Hematopoietic multipotent progenitor cell treated with erythropoietin and hydrocortisone succinate and interleukin-3 and kit ligand, for 6 days (in vitro differentiated cells): ENCODE results near the gene TSPAN18.
A peak's percentile ranks its signal among the peaks of the same experiment; 100 is the strongest.

Experiments used
- DNase-seq: peaks from one replicate; pipeline ENCODE4 v3.0.0-alpha.2; 2015

TSPAN18 gene

DNA sequence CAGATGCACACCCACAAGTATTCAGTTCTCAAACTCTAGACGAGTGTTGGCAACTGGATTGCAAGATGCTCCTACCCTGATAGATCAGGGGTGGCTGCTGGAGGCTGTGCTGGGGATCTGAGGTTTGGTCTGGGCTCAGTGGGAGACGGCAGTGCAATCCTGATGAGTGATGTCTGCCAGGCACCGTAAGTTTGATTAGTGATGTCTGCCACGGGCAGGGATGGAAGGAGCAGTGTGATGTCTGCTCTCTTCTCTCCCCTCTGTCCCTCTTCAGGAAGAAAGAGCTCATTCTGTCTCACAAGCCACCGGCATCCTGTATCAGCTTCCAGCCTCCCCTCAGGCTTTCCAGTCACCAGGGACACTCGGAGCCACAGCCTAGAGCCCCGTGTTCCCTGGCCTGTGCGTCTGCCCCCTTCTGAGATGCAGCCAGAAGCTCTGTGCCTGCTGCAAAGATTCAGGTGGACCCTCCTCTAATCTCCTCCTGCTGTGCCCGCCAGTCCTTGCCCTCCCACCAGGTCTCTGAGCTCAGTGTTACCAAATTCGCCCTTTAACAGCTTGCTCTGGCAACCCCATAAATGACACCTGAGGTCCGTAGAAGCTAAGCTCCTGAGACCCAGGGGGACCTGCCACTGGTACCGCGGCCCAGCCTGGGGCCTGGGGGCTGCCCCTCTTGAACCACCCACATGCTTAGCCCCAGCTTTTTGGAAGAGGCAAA is 204.0 kb downstream of the TSPAN18 start:
- no peak for DNase-seq

- no peak for DNase-seq
These were observed 204.7 kb downstream of the TSPAN18 start for GRCh38 chr11:44931466-44931865.

DNA sequence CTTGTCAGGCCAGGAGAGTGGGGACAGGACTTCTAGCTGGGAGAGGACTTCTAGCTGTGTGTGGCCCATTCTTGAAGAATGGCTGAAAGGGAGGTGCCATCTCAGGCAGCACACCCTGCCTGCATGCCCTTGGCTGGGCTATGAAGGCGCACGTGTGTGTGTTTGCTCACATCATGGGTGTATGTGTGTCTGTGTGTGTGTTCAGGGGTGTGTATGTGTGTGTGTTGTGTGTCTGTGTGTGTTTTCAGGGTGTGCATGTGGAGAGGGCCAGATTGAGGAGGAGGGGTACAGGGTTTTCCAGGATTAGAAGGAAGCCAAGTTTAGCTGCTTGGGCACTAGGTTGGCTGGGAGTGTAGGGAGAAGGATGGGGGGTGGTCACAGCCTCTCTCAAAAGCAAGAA is 207.3 kb downstream of the TSPAN18 start:
- DNase-seq = no peak

DNA sequence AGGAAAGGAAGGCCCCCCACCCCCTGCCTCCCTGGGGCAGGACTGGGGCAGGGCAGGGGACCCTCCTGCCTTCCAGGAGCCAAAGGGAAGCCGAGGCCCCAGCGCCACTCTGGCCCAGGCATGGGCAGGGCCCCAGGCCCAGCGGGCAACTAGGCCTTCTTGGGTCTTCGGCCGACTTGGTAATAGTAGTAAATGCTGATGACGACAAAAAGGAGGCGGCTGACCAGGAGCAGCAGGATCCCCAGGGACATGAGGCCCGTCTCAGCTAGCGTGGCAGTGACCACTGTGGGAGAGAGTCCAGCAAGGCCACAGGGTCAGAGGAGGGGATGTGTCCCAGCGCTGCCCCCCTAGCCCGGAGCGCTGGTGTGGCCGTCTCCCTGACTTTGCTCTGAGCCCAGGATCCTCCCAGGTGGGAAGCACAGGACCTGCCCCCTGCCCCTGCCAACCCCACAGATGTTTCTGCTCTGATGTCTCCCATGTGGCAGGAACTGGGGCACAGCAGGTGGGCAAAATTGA is 208.0 kb downstream of the TSPAN18 start:
- no peak for DNase-seq

GRCh38 chr11:44936525-44936924 is 209.8 kb downstream of the TSPAN18 start:
- peak; percentile 87 for DNase-seq

DNA sequence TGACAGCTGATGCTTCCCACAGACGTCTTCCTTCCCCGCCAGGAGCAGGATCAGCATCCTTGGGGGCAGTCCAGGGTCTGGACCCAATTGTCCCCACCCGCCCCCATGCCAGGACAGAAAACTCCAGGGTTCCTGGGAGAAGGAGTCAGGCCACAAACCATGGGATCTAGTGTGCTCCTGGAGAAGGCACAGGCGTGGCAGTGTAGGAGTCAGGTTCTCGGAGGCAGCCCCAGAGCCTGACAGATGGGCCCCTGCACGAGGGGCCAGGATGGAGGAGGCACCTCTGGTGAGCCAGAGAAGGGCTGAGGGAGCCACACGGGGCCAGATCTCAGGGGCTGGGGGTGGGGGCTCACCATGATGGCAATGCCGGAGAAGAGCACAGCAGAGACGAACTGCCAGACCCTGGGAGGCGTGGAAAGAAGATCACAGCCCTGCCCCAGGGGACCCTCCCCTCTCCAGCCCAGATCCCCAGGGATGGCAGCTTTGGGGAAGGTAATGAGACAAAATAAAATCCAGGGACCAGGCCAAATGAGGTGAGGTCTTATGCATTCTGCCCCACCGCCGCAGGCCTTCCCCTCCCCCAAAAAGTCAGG is 210.3 kb downstream of the TSPAN18 start:
- DNase-seq = no peak

GRCh38 chr11:44938066-44938691 is 211.4 kb downstream of the TSPAN18 start:
- no peak for DNase-seq

- DNase-seq = peak; percentile 75
These were observed 213.1 kb downstream of the TSPAN18 start for GRCh38 chr11:44939673-44940395.

DNA sequence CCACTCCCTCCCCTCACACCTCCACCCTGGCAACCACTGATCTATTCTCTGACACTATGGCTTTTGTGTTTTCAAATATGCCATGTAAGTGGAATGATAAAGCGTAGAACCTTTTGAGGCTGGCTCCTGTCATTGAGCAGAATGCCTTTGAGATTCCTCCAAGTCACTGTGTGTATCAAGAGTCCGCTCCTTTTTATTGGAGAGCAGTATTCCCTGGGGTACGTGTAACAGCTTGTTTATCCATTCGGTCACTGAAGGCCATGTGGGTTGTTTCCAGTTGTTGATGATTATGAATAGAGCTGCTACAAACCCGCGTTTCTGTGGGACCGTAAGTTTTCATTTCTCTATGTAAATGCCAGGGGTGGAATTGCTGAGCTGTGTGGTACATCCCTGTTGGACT is 213.6 kb downstream of the TSPAN18 start:
- DNase-seq = no peak

DNA sequence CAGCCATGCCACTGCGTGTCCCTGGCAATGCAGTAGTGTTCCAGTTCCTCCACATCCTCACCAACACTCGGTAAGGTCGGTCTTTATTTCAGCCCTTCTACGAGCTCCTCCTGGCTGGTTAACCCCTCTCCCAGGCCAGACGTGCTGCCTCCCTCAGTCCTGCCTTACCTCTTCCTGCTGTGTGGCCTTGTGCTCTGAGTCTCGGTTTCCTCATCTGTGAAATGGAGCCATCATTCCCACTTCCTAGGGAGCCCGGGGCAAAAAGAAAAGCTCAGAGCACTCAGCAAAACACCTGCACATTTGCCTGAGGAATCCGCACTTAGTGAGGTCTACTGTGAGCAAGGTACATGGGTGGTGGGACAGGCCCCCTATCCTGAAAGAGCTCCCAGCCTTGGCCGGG is 214.1 kb downstream of the TSPAN18 start:
- no peak for DNase-seq

- DNase-seq = peak; percentile 52
These were observed 214.7 kb downstream of the TSPAN18 start for GRCh38 chr11:44941259-44942021.

DNA sequence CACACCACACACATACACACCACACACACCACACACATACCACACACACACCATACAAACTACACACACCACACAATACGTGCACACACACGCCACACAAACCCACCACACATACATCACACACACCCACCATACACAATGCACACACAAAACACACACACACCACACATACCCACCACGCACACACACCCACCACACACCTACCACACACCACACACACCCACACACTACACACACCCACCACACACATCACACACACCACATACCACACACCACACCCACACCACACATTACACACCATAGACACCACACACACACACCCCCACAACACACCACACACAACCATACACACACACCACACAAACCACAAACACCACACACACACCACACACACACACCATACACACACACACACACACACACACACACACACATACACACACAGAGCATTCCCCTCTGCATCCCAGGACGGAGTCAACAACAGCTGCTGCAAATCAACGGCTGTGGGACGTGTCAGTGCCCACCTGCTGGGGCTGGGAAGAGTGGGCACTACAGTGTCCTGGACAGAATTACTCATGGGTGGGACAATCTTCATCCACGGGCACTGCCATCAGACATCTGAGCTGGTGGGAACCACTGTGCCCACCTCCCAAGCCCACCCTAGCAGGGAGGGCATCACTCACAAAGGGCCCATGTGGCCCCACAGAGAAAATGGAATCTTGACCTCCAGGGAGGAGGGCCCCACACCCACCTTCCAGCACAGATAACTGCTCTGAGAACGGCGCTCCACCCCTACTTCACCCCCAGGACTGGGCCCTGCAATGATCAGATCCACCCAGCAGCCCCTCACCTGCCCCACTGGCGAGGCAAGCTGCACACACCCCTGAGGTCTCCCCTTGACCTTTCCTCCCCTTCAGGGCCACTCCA is 215.5 kb downstream of the TSPAN18 start:
- no peak for DNase-seq

DNA sequence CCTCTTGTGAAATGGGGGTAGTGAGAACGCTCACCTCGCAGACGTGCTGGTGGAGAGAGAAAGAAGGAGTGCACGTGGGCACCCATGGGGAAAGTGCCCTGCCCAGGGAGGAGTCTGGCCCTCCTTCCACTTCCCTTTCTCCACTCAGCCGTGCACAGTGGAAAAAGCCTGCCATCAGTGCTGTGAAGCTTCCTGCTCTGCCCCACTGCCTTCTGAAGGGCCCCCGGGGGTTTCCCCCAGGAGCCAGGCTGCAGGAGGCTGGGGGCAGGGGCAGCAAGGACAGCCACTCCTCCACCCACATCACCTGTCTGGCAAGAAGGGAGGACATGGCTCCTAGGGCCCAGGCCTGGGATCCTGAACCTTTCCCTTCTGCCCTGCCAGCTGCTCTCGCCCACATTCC is 216.4 kb downstream of the TSPAN18 start:
- peak; percentile 48 for DNase-seq

DNA sequence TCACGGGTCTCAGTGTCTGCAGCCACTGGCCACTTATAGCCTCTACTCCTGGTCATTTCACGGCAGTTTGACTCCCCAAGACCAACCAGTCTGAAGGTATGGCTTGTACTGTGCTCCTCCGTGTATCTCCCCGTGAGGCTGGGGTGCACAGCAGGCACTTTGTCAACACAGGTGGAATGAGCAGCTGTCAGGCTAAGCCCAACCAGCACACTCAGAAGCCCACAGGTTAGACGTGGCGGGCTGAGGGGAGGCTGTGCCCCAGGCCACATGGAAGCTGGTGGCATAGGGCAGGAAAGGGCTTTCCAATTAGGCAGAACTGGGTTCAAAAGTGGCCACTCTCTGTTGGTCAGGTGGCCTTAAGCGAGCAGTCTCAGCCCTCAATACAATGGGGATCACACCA is 216.9 kb downstream of the TSPAN18 start:
- DNase-seq = no peak

GRCh38 chr11:44944181-44944852 is 217.6 kb downstream of the TSPAN18 start:
- DNase-seq = no peak

- DNase-seq = no peak
These were observed 218.1 kb downstream of the TSPAN18 start for GRCh38 chr11:44944853-44945235.

- no peak for DNase-seq
These were observed 218.9 kb downstream of the TSPAN18 start for GRCh38 chr11:44945666-44946065.

DNA sequence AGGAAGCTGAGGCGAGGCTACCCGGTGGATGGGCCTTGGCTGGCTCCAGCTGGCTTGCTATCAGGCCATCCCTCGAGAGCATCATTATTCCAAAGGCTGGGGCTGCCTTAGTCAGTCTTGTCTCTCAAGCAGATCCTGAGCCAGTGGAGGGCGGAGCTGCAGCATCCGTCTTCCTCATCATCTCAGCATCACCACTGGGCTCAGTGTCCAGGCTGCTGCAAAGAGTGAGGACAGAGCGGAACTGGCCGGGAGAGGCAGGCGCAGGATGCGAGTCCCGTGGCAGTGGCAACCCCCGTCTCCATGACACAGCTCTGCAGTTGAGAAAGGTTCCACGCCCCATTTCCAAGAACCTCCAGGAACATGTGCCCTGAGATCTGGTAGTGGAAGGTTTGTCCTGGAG is 219.5 kb downstream of the TSPAN18 start:
- no peak for DNase-seq

DNA sequence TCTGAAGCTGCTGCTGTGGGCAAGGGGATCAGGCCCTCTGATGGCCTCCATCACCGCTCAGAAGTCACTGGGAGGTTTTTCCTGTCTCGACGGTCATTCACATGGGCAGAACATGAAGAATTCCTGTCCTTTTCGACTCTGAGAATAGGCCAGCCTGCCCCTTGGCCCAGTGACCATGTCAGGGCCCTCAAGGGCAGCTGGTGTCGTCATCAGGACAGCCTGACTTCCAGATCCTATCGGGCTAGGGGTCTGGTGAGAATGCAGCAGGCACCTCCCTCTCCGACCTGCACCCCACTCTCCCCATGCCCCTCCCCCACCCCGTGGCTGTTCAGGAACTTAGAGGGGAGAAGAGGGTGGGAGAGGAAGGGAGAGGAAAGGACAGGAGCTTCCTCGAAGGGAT is 220.4 kb downstream of the TSPAN18 start:
- DNase-seq = no peak

GRCh38 chr11:44948155-44948554 is 221.4 kb downstream of the TSPAN18 start:
- no peak for DNase-seq
